Activated T-cell treated with anti-CD3 and anti-CD28 coated beads, Interleukin-2, amount 50 U/mL, for 1 hour (primary cell): ENCODE data around the gene MRPL49.

ENCODE experiments used
- DNase-seq: peaks from one replicate; pipeline ENCODE4 v3.0.0-alpha.2; 2020

The MRPL49 gene

DNA sequence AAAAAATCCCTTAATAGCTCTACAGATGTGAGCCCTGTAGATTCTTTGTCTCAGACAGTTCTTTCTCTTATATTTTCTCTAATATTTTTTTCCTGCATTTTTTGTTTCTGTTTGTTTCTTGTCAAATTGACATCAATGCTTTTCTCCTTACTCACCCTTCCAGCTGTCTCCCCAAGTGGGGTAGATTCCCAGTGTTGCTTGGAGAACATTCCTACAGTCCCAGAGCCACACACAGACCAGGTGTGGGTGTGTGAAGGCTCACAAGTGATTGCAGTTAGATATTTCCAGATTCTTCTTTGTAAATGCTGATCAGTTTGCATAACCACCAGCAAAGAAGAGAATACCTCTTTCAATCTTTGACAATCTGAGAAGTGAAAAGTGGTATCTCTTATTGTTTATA, 18.6 kb upstream of the MRPL49 start:
- no peak for DNase-seq

DNA sequence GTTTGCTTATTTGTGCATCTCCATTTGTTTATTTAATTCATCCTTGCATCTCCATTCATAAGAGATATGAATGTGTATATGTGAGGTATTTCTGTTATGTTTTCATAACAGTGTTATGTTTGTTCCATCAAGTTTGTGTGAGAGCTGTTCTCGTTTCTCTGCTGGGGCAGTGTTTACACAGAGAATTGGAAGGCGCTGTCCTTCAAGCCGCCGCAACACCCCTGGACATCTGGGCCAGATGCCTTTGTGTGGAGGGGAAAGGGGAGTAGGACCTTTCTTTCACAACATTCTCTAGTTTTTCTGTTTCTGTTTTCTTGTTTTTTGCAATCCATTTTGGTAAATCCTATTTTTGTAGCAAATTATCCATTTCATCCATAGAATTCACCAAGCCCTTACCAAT, 17.5 kb upstream of the MRPL49 start:
- DNase-seq: no peak

DNA sequence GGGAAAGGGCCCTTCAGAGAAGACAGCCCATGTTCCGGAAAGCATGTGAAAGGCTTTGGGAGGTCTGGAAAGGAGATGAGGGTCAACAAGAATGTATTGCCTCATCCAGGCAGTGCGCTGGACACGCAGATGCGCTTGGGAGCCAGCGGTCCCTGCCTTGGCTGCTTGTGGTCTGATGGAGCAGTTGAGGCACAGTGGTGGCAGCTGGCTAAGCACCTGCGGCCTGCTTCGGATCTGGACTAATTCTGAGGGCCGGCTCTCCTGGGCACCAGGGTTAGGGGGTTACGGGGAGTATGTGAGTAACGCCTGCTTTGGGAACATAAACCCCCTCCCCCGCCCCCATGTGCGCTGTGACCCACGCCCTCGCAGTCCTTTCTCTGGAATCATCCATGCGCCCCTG, 15.0 kb upstream of the MRPL49 start:
- no peak for DNase-seq

DNA sequence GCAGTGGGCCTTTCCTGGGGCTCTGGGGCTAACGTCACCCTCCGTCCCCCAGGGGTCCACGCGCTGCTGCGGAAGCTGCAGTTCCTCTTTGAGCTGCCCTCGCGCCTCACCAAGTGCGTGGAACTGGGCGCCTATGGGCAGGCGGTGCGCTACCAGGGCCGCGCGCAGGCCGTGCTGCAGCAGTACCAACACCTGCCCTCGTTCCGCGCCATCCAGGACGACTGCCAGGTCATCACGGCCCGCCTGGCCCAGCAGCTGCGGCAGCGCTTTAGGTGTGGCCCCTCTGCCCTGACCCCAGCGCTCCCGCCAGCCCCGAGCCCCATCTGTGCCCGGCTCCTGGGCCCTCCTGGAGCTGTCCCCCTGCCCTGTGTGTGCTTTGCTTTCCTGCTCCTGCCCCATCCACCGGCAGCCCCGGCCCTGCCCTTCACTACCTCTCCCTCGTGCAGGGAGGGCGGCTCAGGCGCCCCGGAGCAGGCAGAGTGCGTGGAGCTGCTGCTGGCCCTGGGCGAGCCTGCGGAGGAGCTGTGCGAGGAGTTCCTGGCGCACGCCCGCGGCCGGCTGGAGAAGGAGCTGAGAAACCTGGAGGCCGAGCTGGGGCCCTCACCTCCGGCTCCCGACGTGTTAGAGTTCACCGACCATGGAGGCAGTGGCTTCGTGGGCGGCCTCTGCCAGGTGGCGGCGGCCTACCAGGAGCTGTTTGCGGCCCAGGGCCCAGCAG, 14.2 kb upstream of the MRPL49 start:
- DNase-seq: no peak

DNA sequence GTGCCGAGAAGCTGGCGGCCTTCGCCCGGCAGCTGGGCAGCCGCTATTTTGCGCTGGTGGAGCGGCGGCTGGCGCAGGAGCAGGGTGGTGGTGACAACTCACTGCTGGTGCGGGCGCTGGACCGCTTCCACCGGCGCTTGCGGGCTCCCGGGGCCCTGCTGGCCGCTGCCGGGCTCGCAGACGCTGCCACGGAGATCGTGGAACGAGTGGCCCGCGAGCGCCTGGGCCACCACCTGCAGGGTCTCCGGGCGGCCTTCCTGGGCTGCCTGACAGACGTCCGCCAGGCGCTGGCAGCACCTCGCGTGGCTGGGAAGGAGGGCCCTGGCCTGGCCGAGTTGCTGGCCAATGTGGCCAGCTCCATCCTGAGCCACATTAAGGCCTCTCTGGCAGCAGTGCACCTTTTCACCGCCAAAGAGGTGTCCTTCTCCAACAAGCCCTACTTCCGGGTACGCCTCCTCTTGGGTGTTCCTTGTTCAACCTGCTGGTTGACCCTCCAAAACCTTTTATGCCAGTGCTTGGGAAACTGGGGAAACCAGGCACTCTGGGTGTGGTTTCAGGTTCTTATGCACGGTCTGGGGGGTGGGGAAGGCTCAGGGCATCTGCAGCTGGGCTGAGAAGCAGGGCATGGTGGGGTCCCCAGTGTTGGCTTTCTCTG, 13.5 kb upstream of the MRPL49 start:
- DNase-seq: no peak

DNA sequence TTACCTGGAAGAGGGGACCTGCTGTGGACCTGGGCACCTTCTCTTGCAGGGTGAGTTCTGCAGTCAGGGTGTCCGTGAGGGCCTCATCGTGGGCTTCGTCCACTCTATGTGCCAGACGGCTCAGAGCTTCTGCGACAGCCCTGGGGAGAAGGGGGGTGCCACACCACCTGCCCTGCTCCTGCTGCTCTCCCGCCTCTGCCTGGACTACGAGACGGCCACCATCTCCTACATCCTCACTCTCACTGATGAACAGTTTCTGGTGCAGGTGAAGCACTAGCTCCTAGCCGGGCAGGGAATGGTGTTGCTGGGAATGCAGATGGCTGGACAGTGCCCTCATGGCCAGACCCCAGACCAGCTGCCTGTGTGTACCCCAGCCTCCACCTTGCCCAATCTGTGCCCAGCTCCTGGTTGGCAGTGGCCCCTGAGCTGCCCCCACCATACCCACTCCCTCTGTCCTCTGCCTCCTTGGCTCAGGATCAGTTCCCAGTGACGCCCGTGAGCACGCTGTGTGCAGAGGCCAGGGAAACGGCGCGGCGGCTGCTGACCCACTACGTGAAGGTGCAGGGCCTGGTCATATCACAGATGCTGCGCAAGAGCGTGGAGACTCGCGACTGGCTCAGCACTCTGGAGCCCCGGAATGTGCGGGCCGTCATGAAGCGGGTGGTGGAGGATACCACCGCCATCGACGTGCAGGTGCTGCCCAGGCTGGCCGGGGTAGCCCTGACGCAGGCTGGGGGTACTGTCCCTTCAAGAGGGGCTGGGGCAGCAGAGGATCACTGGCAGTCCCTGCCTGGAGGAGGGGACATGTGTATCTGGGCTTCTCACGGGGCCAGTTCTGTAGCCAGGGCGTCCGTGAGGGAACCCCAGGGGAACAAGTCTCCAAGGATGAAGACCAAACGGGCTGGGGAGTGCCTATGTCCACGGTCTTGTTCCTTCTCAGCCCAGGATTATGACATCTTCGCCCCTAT, 12.6 kb upstream of the MRPL49 start:
- DNase-seq: no peak

DNA sequence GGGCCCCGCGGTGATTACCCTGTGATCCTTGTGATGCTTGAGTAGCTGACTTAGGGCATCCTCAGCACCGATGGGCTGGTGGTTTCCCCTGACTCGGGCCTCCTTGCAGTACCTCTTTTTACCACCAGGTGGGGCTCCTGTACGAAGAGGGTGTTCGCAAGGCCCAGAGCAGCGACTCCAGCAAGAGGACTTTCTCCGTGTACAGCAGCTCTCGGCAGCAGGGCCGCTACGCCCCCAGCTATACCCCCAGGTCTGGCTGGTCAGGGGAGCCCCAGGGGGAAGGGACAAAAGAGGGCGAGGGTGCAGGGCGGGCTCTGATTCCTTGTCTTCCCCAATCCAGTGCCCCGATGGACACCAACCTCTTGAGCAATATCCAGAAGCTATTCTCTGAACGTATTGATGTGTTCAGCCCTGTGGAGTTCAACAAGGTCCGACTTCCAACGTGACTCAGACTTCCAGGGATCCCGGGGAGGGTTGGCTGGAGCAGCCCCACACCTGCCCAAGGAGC, 11.7 kb upstream of the MRPL49 start:
- peak; percentile 98 for DNase-seq

DNA sequence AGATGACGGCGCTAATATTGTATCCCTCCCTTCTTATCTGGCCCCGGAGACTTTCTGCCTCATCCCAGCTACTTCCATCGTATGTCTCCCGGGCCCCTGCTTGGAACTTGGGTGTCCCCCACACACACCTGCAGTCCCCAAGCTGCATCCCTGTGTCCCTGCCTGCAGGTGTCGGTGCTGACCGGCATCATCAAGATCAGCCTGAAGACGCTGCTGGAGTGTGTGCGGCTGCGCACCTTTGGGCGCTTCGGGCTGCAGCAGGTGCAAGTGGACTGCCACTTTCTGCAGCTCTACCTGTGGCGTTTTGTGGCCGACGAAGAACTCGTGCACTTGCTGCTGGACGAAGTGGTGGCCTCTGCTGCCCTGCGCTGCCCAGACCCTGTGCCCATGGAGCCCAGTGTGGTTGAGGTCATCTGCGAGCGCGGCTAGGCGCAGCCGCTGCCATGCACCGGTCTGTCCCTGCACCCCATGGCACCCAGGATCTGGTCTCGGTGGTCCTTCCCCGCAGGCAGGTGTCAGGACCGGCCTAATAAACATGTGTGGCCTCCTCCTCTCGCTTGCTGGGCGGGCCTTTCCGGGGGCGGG, 10.9 kb upstream of the MRPL49 start:
- DNase-seq: no peak

DNA sequence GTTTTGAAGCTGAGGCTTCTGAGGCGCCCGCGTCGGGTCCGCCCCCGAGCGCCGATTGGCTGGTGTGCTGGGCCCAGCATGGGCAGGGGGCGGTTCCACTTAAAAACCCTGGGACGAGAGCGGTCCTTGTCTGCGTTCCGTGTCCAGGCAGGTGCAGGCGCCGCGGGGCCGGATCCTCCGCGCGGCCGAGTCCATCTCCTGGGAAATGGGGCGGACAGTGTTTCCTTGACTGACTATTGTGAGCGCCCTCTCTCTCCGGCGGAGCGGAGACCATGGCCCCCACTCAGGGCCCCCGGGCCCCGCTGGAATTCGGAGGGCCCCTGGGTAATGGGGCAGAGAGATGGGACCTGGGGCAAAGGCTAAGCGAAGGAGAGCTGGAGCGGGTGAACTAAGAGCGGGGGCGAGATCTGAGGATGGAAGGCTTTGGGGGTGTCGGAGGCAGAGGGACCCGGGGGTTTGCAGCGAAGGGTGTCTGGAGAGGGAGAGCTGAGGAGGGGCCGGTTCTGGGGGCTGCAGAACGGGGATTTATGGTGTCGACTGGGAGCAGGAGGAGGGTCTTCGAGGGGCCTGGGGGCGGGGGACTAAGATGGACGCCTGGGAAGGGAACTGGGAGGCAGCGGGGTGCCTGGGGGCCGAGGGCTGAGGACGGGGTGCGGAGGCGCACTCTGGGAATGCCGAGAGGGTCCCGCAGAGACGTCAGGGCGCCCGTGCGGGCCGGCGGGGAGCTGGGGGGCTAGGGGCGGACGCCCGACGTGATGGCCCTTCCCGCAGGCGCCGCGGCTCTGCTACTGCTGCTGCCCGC, 10.2 kb upstream of the MRPL49 start, which contains the start of gene TM7SF2:
Gene TM7SF2 (plus strand): TSS at position 129 of the 802 bp plus-strand sequence. CDS start 144 bp downstream, at position 273.
- DNase-seq: peak; percentile 93

DNA sequence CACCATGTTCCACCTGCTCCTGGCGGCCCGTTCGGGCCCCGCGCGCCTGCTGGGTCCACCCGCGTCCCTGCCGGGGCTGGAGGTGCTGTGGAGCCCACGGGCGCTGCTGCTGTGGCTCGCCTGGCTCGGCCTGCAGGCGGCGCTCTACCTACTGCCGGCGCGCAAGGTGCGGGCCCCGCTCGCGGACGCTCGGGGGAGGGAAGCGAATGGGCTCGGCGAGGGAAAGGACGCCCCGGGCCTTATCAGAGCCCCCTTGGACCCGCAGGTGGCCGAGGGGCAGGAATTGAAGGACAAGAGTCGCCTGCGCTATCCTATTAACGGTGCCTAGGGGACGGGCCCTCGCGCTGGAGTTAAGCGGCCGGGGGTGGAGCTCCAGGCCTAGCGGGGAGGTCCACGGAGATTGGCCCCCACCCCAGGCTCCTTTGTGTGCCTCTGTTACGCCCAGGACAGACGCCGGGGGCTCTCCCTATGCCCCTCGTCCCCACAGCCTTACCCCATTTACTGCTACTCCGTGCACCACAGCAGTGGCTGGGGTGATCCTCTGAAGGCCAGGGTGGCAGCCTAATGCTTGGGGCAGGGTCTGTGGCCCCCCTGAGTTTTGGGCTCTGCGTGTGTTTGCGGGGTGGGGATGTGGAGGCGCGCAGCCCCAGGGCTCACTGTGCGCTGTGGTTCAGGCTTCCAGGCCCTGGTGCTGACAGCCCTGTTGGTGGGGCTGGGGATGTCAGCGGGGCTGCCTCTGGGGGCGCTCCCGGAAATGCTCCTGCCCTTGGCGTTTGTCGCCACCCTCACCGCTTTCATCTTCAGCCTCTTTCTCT, 9.4 kb upstream of the MRPL49 start:
- peak; percentile 82 for DNase-seq

DNA sequence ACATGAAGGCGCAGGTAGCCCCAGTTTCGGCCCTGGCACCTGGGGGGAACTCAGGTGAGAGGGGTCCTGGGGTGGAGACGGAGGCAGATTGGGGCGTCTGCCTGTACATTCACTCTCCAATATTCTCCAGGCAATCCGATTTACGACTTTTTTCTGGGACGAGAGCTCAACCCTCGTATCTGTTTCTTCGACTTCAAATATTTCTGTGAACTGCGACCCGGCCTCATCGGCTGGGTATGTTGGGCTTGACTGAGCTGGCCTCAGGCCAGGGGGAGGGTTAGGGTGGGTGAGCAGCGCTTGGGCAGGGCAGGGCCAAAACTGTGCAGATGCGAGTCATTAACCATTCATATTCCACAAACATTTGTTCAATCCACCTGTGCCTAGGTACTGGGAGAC, 8.8 kb upstream of the MRPL49 start:
- DNase-seq: no peak

DNA sequence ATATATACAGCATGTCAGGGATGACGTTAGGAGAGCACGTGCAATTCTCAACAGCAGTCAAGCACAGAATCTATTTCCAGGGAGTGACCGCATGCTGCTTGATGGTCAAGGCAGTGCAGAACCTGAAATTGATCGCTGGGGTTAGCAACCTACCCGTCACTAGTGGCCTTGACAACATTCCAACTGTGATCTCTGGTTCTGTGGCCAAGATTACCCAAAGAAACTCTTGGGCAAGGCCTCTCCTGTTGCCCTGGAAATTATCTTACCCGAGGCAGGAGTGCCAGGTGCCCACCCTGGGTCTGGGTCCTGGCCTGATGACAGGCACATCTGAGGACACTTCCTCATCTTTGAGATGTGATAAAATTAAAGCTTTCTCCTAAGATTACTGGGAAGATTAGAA, 8.3 kb upstream of the MRPL49 start:
- DNase-seq: no peak

DNA sequence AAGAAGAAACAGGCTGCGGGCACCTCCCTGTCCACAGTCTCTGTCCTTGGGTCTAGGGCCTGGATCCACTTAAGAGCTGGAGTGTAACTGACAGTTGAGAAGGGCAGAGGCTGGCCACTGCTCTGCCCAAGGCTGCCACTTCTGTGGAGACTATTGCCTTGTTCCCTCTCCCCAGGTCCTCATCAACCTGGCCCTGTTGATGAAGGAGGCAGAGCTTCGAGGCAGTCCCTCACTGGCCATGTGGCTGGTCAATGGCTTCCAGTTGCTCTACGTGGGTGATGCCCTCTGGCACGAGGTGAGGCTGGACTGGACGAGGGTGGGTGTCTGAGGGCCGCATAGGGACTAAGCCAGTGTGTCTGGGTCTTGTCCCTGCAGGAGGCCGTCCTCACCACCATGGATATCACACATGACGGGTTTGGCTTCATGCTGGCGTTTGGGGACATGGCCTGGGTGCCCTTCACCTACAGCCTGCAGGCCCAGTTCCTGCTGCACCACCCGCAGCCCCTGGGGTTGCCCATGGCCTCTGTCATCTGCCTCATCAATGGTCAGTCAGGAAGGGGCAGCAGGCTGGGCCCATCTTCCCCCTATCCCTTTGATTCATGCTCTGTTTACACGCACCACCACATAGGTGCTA, 7.5 kb upstream of the MRPL49 start:
- no peak for DNase-seq

DNA sequence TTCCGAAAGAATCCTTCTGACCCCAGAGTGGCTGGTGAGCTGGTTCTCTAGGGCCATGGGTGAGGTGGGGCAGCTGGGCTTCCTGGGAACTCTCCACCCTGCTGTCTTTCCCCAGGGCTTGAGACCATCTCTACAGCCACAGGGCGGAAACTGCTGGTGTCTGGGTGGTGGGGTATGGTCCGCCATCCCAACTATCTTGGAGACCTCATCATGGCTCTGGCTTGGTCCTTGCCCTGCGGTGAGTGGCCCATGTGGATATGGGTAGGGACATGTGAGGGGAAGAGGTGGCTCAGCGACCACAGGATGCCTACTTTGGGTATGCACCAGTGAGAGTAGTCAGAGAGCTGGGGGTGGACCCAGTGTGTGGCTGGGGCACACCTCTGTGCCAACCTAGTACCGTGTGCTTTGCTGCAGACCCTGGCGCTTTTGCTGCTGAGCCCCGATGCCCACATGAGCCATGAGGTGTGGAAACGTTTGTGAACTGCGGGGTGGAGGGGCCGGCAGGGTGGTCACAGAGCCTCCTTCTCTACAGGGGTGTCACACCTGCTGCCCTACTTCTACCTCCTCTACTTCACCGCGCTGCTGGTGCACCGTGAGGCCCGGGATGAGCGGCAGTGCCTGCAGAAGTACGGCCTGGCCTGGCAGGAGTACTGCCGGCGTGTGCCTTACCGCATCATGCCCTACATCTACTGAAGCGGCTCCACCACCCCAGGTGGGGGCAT, 6.6 kb upstream of the MRPL49 start:
- no peak for DNase-seq

DNA sequence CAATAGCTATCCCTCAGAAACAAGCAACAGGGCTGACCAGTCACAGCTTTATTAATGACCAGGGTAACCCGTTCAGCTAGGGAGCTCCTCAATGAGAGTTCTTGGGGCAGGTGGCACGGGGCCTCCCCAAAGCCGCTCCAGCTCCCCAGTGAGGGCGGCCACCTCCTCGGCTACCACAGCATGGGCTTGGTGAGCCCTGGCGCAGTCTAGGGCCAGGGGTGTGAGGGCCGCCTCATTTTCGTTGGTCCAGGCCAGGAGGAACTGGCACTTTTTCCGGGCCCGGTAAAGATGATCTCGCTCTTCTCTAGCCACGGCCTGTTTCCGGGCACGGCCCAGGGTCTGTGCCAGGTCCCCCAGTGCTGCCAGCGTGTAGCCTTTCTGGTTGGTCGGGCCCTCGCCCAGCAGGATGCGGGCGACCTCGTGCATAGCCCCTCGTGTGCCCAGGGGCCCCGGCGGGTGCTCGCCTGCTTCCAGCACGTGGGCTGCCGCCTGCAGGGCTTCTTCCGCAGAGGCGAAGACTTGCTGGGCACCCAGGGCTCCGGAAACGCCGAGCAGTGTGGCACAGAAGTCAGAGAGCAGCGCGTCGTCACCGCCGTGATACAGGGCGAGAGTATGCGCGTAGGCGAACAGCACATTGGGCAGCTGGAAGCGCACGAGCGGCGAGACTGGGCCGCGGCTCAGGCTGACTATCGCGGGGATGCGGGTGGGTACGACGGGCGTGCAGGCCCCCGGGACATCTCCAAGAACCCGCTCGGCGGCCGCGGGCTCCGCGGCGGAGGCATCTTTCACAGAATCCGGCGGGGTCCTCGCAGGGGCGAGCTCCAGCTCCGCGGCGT, 5.5 kb upstream of the MRPL49 start:
- no peak for DNase-seq

DNA sequence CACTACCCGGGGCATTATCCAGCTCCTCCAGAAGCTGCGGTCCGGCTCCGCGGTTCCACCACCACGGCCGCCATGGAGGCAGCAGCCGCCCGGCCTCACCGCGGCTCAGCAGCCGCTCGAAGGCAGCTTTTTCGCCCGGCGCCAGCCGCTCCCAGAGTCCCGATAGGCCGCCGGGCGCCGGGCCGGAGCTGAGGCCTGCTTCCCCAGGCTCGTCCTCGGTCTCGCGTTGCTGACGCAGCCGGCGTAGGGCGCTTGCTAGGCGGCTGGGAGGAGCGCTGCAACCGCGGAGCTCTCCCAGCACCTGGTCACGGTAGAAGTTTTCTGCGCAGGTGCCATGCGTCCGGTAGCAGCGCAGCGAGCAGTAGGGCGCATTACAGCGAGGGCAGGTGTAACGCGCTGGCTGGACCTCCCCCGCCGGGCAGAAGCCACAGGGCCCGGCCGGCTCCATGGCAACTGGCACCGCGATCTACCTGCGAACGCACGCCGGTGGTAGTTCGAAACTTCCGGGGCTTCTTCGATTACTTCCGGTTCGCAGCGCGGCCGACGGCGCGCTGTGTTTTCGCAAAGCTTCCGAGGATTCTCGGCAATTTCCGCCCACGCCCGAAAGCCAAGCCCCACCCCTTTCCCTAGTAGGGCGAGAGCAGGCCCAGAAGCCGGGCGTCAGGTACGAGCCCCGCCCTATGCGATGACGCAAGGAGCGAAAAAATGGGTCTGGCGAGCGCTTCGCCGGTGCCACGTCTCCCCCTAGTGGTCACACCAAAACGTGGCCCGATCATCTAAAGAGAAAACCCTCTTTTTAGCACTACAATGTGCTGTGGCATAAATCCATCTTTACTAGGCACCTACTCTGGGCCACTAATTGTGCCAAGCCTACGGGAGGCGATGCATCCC, 4.7 kb upstream of the MRPL49 start, which contains the start of gene ZNHIT2:
Gene ZNHIT2 (minus strand): TSS at position 496 of the 891 bp plus-strand sequence. CDS start 48 bp downstream, at position 448.
- DNase-seq: peak; percentile 99

DNA sequence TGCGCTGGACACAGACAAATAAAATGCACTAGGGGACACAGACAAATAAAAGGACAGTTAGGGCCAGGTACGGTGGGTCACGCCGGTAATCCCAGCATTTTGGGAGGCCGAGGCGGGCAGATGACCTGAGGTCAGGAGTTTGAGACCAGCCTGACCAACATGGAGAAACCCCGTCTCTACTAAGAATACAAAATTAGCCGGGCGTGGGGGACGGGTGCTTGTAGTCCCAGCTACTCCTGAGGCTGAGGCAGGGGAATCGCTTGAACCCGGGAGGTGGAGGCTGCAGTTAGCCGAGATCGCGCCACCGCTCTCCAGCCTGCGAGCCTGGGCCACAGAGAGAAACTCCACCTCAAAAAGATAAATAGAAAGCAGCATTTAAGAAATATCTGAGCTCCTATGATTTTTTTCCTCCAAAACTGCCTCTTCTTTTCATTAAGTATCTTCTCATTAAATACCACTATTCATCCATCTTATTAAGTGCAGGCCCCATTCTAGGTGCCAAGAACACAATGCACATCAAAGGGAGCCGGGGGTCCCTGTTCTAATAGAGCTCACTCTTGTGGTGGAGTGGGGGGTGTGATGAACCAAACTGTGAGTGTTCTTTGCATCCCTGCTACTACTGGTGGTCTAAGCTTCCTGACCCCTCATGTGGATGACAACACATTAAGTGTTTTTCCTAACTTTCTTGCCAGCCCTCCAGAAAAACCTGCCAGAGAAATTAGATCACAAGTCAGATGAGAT, 3.9 kb upstream of the MRPL49 start:
- DNase-seq: no peak
